ENCODE measurements around the gene ITPKB. TPM values are rescaled to one million over a fixed set of nuclear protein-coding genes. Genes with fewer than 3 reads are reported as not detected.

The ITPKB gene
- total RNA-seq, 2 donors from 2014 or later = 13.0 to 21.1 TPM

- Histone ChIP-seq H3K9me3 (no peaks in the 10 kb centered on the region), H3K4me1 (peaks cover 61% of the 10 kb centered on the region), H3K27me3 (no peaks in the 10 kb centered on the region), H3K36me3 (replicated peaks in 1 of 2; ENCODE audit: insufficient read depth in 1 of 2, low read depth in 2 of 2) (no peaks in the 10 kb centered on the region), H3K4me3 (no peak overlapping the region), H3K27ac (peak overlapping the region; percentile 65 to 93 (median 80))
- 77 to 88% methylated on average over 8 to 12 of the region's 12 CpGs for WGBS, 2 donors
- no peak for TF ChIP-seq CTCF (IDR thresholded peaks at IDR 0.05)
- TF ChIP-seq POLR2A (IDR thresholded peaks at IDR 0.05) = no peak
- ATAC-seq = no peak
- intact Hi-C loops (cut with DNase I) = no loop called here
- peak in 1 of 4 donors; percentile 47 for DNase-seq
These were observed 83.6 kb downstream of the ITPKB start for GRCh38 chr1:226655251-226656163.

GRCh38 chr1:226654668-226655055, 84.4 kb downstream of the ITPKB start:
- ATAC-seq (no peak), DNase-seq (no peak)
- no peak for TF ChIP-seq POLR2A (IDR thresholded peaks at IDR 0.05)
- no peak for TF ChIP-seq CTCF (IDR thresholded peaks at IDR 0.05)
- 77 to 84% methylated on average over 5 to 8 of the region's 8 CpGs for WGBS, 2 donors
- Histone ChIP-seq H3K36me3 (replicated peaks in 1 of 2; ENCODE audit: insufficient read depth in 1 of 2, low read depth in 2 of 2) (no peaks in the 10 kb centered on the region), H3K9me3 (no peaks in the 10 kb centered on the region), H3K4me3 (no peak overlapping the region), H3K27me3 (no peaks in the 10 kb centered on the region), H3K4me1 (peaks cover 53% of the 10 kb centered on the region), H3K27ac (peak overlapping the region in 3 of 4 donors; percentile 21 to 93 (median 65))
- intact Hi-C loops (cut with DNase I) = no loop called here

GRCh38 chr1:226654046-226654667, 84.9 kb downstream of the ITPKB start:
- H3K4me1 ChIP-seq = peaks cover 48% of the 10 kb centered on the region
- H3K36me3 ChIP-seq (replicated peaks in 1 of 2; ENCODE audit: insufficient read depth in 1 of 2, low read depth in 2 of 2) = no peaks in the 10 kb centered on the region
- intact Hi-C loops (cut with DNase I) = no loop called here
- no peaks in the 10 kb centered on the region for H3K27me3 ChIP-seq
- DNase-seq (no peak), ATAC-seq (no peak)
- no peaks in the 10 kb centered on the region for H3K9me3 ChIP-seq
- TF ChIP-seq POLR2A (IDR thresholded peaks at IDR 0.05) (no peak), CTCF (IDR thresholded peaks at IDR 0.05) (no peak)
- no peak overlapping the region for H3K4me3 ChIP-seq
- WGBS, 2 donors = 67 to 84% methylated on average over 7 to 8 of the region's 8 CpGs
- peak overlapping the region in 2 of 4 donors; percentile 21 to 93 for H3K27ac ChIP-seq

GRCh38 chr1:226653311-226653921, 85.7 kb downstream of the ITPKB start:
- Histone ChIP-seq H3K27ac (no peak overlapping the region), H3K27me3 (no peaks in the 10 kb centered on the region), H3K9me3 (no peaks in the 10 kb centered on the region), H3K4me3 (no peak overlapping the region), H3K36me3 (replicated peaks in 1 of 2; ENCODE audit: insufficient read depth in 1 of 2, low read depth in 2 of 2) (no peaks in the 10 kb centered on the region), H3K4me1 (peaks cover 41% of the 10 kb centered on the region)
- TF ChIP-seq CTCF (IDR thresholded peaks at IDR 0.05) (no peak), POLR2A (IDR thresholded peaks at IDR 0.05) (no peak)
- no peak for ATAC-seq
- no peak for DNase-seq
- WGBS, 2 donors = 83 to 92% methylated on average over 7 to 11 of the region's 11 CpGs
- intact Hi-C loops (cut with DNase I) = no loop called here
